AML-193 (cell line): Measurements from ENCODE around the gene PDE3A.
"Not testable (repeated sequence)": the region's sequence is repeated elsewhere in the genome, so short reads cannot be mapped to it uniquely, and the experiment has no call there.

Experiments
- DNase-seq, 2 experiments: peaks; one replicate each; lab custom pipeline; 2025; lab: John Stamatoyannopoulos, UW

Gene PDE3A

DNA sequence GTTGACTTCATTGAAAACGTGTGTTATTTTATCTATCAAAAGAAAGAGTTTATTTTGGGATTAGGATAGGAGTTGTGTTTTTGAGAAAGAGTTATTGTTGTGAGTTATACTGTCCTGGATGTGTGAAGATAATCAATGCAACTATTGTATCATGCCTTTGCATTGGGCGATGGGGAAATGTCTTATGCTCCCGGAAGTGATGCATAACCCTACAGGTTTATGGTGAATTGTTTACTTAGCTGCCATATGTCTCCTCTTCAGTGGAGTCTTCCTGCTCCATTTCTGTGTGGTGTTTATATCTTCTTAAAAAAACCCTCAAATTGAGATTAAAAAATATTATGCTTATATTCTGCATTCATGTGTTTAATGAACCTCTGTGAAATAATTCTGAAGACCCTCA lies 6.5 kb downstream of the PDE3A start:
- no peak for DNase-seq

- peak; percentile 18 to 28 for DNase-seq
Measured at GRCh38 chr12:20375560-20375959, 7.2 kb downstream of the PDE3A start.

GRCh38 chr12:20376984-20377383 lies 8.6 kb downstream of the PDE3A start:
- peak; percentile 45 to 56 for DNase-seq

GRCh38 chr12:20377750-20378149 lies 9.4 kb downstream of the PDE3A start:
- DNase-seq: no peak

- peak in 1 of 2 experiments; percentile 3 for DNase-seq
Measured at GRCh38 chr12:20382117-20382516, 13.8 kb downstream of the PDE3A start.

DNA sequence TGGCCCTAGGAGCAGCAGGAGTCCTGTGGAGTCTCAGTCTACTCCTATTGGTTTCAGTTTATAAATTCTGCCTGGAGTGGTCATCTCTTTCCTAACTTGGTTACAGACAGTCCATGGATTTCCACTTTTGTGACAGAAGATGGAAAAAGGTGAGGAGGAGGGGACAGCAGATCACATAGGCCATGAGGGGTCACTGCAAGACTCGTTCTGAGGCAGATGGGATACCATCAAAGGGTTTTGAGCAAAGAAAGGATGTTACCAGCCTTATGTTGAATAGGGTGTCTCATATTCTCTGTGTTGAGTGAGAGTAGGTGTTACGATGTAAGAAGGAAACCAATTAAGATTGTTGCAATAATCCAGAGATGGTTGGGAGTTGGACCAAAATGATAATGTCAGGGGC lies 15.3 kb downstream of the PDE3A start:
- DNase-seq: no peak

GRCh38 chr12:20384836-20385235 lies 16.5 kb downstream of the PDE3A start:
- not testable (repeated sequence) for DNase-seq

GRCh38 chr12:20390846-20391245 lies 22.5 kb downstream of the PDE3A start:
- no peak for DNase-seq

GRCh38 chr12:20392339-20392738 lies 24.0 kb downstream of the PDE3A start:
- DNase-seq: no peak

DNA sequence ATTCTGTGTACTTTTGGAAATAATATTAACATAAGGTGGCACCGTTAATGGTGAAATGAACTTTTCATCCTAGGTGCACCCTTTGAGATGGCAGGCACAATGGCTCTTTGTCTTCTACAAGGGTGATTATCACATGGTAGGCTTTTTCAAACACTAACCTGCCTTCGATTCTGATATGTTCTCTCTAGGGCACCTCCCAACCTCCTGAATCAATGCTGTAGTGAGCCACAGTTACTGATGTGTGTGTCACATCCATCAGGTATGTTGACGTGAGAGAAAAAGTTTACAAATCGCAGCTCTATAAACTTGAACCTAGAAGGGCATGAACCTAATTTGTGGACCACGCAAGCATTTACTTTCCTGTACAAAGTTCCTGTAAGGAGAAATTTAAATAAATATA lies 25.4 kb downstream of the PDE3A start:
- DNase-seq: no peak

GRCh38 chr12:20395791-20396550 lies 27.6 kb downstream of the PDE3A start:
- no peak for DNase-seq

- DNase-seq: peak; percentile 36 to 56
Measured at GRCh38 chr12:20398686-20399085, 30.3 kb downstream of the PDE3A start.

- no peak for DNase-seq
Measured at GRCh38 chr12:20400003-20400402, 31.7 kb downstream of the PDE3A start.

- DNase-seq: no peak
Measured at GRCh38 chr12:20403230-20403629, 34.9 kb downstream of the PDE3A start.

DNA sequence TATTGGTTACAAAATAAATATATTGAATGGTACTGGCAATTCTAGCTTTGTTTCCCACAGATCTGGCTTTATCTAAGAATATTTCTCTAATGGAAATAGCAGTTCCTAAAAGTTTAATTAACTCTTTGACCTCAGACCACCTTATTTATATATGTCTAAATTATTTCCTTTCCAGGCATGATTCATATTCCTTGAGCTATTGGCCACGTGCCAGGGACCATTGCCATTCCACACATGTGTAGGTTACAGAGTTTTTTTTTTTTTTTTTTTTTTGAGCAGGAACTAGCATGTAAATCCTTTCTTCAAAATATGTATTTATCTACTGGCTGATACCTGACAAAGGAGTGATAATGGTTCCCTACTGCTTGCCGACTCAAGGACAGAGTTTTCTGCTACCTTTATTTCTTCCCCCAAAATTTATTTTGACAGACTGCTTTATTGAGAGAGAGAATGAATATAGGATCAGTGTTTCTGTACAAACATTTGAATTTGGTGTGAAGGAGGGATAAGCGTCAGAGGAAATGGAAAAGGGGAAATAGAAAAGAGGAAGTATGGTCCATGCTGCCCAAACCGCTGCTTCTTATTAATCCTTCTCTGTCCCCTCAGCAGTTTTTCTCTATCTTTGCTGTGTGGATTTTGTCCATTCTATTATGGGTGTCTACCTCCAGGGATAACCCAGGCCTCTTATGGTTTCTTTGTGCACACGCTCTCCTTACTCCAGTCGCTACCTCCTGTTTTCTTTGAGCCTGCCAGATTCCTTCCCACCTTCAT lies 36.4 kb downstream of the PDE3A start:
- DNase-seq: peak; percentile 86 to 94

- DNase-seq: no peak
Measured at GRCh38 chr12:20409607-20410377, 41.5 kb downstream of the PDE3A start.

DNA sequence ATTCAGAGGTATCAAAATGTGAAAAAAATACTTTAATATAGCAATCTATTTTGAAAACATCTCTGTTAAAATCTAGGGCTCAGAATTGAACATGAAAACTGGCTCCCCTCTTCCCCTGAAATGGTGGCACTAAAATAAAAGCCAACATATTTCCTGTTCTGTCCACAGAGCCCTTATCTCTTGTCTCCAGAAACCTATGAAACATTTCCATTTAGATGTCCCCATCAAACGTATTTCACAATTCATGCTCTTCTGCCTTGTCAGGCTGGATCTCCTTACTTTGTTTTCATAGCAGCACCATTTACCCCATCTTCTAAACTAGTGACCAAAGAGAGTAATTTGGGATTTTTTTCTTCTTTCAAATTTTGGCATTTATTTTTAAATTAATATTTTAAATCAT lies 42.4 kb downstream of the PDE3A start:
- DNase-seq: peak; percentile 57 to 73

DNA sequence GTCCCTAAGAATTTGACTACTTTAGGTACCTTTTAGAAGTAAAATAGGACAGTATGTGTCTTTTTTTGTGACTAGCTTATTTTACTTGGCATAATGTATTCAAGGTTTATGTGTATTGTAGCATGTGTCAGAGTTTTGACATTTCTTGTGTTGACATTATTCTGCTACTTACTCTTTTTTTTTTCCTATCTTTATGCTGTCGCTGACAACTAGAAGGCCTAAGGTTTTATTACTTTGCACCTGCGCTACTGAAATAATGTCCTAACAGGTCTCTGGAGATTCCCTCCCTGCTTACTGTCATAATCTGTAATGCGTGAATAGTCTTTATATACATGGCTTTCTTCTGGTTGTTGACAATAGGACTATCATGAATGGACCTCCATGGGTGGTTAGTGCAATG lies 43.0 kb downstream of the PDE3A start:
- no peak for DNase-seq

- DNase-seq: no peak
Measured at GRCh38 chr12:20415028-20415427, 46.7 kb downstream of the PDE3A start.

GRCh38 chr12:20415641-20416040 lies 47.3 kb downstream of the PDE3A start:
- no peak for DNase-seq

DNA sequence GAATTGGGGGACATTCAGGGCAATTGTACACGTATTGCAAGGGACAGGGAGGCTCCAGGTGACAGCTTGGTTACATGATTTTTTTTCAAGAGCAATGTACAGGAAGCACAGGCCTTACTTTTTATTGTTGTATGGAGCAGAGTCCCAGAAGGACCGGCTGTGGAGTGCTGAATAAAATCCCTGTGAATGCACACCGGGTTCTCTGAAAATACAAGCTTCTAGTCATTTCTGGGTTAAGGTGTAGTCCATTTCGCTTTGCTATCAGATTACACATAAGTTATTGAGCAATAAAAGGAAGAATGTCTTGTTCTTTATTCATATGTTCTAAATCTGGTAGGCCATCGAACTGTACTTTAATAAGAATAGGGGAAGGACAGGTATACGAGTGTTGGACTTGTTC lies 52.2 kb downstream of the PDE3A start:
- no peak for DNase-seq

DNA sequence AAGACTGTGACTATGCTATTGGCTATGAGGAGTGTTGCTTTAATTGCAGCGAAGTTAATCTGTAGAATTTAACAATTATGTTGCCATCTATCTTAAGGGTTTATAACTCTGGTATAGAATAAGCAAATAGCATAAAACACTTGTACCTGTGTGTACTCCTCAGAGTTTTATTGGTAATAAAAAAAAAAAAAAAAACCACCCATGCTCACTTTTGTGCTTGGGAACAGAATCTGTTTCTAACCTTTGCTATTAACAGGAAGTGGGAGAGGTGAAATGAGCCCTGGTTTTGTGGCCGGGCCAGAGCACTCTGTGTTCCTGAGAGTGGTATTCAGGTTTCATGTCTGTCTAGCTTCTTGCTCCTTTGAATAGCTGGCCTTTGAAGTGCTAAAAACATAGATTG lies 53.1 kb downstream of the PDE3A start:
- no peak for DNase-seq

- no peak for DNase-seq
Measured at GRCh38 chr12:20423557-20423956, 55.2 kb downstream of the PDE3A start.
